SK-N-SH treated with all-trans-retinoic acid at 6 μM for 48 hours (cell line): ENCODE data around the gene CYBC1.

Experiments
- ATAC-seq: fragments of 200-7000 bp; cut with Tn5 transposase; 3 replicates; pipeline ENCODE4 v1.9.1; 2020; ENCODE audit warnings: mild to moderate bottlenecking, moderate library complexity
- ARNTL ChIP-seq: fragments of 450-650 bp; formaldehyde crosslinking; IDR thresholded peaks from 2 replicates; pipeline ENCODE4 v1.5.0; 2020; ENCODE audit warnings: low read depth, mild to moderate bottlenecking, moderate library complexity, borderline replicate concordance
- BACH2 ChIP-seq: fragments of 250-450 bp; sonication (Bioruptor Pico); IDR thresholded peaks from 2 replicates; pipeline ENCODE4 v1.9.0; 2021; ENCODE audit warnings: mild to moderate bottlenecking, borderline replicate concordance
- CSDC2 ChIP-seq: fragments of 250-450 bp; sonication (Bioruptor Pico); IDR thresholded peaks from 2 replicates; pipeline ENCODE4 v1.5.0; 2020; ENCODE audit warnings: mild to moderate bottlenecking, moderate library complexity
- ESRRG ChIP-seq: fragments of 250-450 bp; sonication (Bioruptor Pico); IDR thresholded peaks from 2 replicates; pipeline ENCODE4 v1.6.1; 2021; ENCODE audit warnings: mild to moderate bottlenecking
- GLIS3 ChIP-seq: fragments of 250-450 bp; sonication (Bioruptor Pico); IDR thresholded peaks from 2 replicates; pipeline ENCODE4 v1.5.0; 2020; ENCODE audit warnings: mild to moderate bottlenecking, moderate library complexity
- OSR1 ChIP-seq: fragments of 250-450 bp; sonication (Bioruptor Pico); IDR thresholded peaks from 2 replicates; pipeline ENCODE4 v1.8.0; 2022; ENCODE audit warnings: moderate library complexity, mild to moderate bottlenecking, inconsistent platforms
- PPARA ChIP-seq: fragments of 250-450 bp; sonication (Bioruptor Pico); IDR thresholded peaks from 2 replicates; pipeline ENCODE4 v1.5.0; 2020; ENCODE audit warnings: mild to moderate bottlenecking, borderline replicate concordance
- RARB ChIP-seq: fragments of 250-450 bp; sonication (Bioruptor Pico); IDR thresholded peaks from 2 replicates; pipeline ENCODE4 v1.8.0; 2021; ENCODE audit warnings: mild to moderate bottlenecking, moderate library complexity
- SNAI2 ChIP-seq: fragments of 250-450 bp; sonication (Bioruptor Pico); IDR thresholded peaks from 2 replicates; pipeline ENCODE4 v1.5.0; 2020; ENCODE audit warnings: mild to moderate bottlenecking, moderate library complexity
- TCF4 ChIP-seq: fragments of 250-450 bp; sonication (Bioruptor Pico); IDR thresholded peaks from 2 replicates; pipeline ENCODE4 v1.8.0; 2021; ENCODE audit warnings: mild to moderate bottlenecking, moderate library complexity, borderline replicate concordance
- TOX ChIP-seq: fragments of 250-450 bp; sonication (Bioruptor Pico); IDR thresholded peaks from 2 replicates; pipeline ENCODE4 v1.8.0; 2021; ENCODE audit warnings: mild to moderate bottlenecking, moderate library complexity, borderline replicate concordance
- ZC3H10 ChIP-seq: fragments of 250-450 bp; sonication (Bioruptor Pico); IDR thresholded peaks from 2 replicates; pipeline ENCODE4 v1.5.1; 2021; ENCODE audit warnings: mild to moderate bottlenecking, moderate library complexity
- ZFP30 ChIP-seq: fragments of 450-650 bp; formaldehyde crosslinking; IDR thresholded peaks from 2 replicates; pipeline ENCODE4 v1.5.0; 2022; ENCODE audit warnings: mild to moderate bottlenecking, moderate library complexity
- ZNF565 ChIP-seq: fragments of 450-650 bp; formaldehyde crosslinking; conservative IDR thresholded peaks from 2 replicates; pipeline ENCODE4 v1.5.0; 2020; ENCODE audit warnings: low read depth, mild to moderate bottlenecking, moderate library complexity
- ZNF70 ChIP-seq: fragments of 450-650 bp; formaldehyde crosslinking; IDR thresholded peaks from 2 replicates; pipeline ENCODE4 v1.5.0; 2020; ENCODE audit warnings: mild to moderate bottlenecking, moderate library complexity
- ZNF8 ChIP-seq: fragments of 450-650 bp; formaldehyde crosslinking; IDR thresholded peaks from 2 replicates; pipeline ENCODE4 v1.5.0; 2020; ENCODE audit warnings: mild to moderate bottlenecking, moderate library complexity
- TF ChIP-seq, protein P1 (sequence below): fragments of 250-450 bp; sonication (Bioruptor Pico); IDR thresholded peaks from 2 replicates; pipeline ENCODE4 v1.8.0; 2021; ENCODE audit warnings: low read depth, mild to moderate bottlenecking, moderate library complexity, borderline replicate concordance
- TF ChIP-seq, protein P2 (sequence below): fragments of 250-450 bp; sonication (Bioruptor Pico); IDR thresholded peaks from 2 replicates; pipeline ENCODE4 v1.5.1; 2021; ENCODE audit warnings: mild to moderate bottlenecking, moderate library complexity
- TF ChIP-seq, protein P3 (sequence below): fragments of 250-450 bp; sonication (Bioruptor Pico); IDR thresholded peaks from 2 replicates; pipeline ENCODE4 v1.5.1; 2020; ENCODE audit warnings: low read depth, mild to moderate bottlenecking, moderate library complexity
- TF ChIP-seq, protein P4 (sequence below): fragments of 250-450 bp; sonication (Bioruptor Pico); IDR thresholded peaks from 2 replicates; pipeline ENCODE4 v1.8.0; 2020; ENCODE audit warnings: mild to moderate bottlenecking, moderate library complexity, borderline replicate concordance

The CYBC1 gene

DNA sequence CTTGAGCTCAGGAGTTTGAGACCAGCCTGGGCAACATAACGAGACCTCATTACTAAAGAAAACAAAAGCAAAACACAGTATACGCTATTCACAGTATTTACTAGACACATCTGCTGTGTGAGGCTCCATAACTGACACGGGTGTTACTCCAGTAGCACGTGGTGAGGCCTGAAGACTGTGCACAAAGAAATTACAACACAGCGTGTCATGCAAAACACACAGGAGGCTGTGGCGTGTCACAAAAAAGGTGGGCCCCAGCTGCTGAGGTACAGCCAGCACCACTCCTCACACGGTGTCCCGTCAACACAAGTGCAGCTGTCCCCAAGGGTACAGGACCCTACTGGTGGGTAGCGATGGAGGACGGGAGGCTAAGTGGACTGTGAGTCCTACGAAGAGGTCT is 2.7 kb downstream of the CYBC1 start:
- TF ChIP-seq, protein P1, sequence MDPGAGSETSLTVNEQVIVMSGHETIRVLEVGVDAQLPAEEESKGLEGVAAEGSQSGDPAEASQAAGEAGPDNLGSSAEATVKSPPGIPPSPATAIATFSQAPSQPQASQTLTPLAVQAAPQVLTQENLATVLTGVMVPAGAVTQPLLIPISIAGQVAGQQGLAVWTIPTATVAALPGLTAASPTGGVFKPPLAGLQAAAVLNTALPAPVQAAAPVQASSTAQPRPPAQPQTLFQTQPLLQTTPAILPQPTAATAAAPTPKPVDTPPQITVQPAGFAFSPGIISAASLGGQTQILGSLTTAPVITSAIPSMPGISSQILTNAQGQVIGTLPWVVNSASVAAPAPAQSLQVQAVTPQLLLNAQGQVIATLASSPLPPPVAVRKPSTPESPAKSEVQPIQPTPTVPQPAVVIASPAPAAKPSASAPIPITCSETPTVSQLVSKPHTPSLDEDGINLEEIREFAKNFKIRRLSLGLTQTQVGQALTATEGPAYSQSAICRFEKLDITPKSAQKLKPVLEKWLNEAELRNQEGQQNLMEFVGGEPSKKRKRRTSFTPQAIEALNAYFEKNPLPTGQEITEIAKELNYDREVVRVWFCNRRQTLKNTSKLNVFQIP = no peak
- TF ChIP-seq ZC3H10 (CRISPR knock-in tag) (no peak), ZNF70 (CRISPR knock-in tag) (no peak), OSR1 (CRISPR knock-in tag) (no peak), TCF4 (CRISPR knock-in tag) (no peak)
- TF ChIP-seq, protein P2, sequence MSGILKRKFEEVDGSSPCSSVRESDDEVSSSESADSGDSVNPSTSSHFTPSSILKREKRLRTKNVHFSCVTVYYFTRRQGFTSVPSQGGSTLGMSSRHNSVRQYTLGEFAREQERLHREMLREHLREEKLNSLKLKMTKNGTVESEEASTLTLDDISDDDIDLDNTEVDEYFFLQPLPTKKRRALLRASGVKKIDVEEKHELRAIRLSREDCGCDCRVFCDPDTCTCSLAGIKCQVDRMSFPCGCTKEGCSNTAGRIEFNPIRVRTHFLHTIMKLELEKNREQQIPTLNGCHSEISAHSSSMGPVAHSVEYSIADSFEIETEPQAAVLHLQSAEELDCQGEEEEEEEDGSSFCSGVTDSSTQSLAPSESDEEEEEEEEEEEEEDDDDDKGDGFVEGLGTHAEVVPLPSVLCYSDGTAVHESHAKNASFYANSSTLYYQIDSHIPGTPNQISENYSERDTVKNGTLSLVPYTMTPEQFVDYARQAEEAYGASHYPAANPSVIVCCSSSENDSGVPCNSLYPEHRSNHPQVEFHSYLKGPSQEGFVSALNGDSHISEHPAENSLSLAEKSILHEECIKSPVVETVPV (CRISPR knock-in tag) = no peak
- TF ChIP-seq, all 23 proteins: peak for 0
- ATAC-seq = no peak

DNA sequence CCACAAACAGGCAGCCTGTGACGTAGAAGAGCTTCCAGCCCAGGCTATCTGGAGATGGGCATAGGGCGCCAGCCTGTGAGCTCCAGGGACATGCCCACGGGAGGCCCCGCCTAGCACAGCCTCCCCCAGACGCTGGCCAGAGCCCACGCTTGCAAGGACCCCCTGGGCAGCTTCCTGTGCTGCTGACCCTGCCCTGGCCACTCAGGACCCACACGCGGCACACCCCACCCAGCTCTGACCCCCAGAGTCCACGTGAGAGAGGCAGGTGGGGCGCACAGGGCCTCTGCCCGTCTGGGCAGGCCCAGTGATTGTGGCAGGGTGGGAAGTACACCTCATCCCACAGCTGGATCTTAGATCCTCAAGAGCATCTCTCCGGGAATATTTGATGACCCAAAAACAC is 3.9 kb downstream of the CYBC1 start:
- ATAC-seq = no peak
- TF ChIP-seq, protein P3, sequence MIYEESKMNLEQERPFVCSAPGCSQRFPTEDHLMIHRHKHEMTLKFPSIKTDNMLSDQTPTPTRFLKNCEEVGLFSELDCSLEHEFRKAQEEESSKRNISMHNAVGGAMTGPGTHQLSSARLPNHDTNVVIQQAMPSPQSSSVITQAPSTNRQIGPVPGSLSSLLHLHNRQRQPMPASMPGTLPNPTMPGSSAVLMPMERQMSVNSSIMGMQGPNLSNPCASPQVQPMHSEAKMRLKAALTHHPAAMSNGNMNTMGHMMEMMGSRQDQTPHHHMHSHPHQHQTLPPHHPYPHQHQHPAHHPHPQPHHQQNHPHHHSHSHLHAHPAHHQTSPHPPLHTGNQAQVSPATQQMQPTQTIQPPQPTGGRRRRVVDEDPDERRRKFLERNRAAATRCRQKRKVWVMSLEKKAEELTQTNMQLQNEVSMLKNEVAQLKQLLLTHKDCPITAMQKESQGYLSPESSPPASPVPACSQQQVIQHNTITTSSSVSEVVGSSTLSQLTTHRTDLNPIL (CRISPR knock-in tag) = no peak
- TF ChIP-seq ESRRG (CRISPR knock-in tag) = no peak
- TF ChIP-seq BACH2 (CRISPR knock-in tag) = no peak
- TF ChIP-seq, protein P2 (CRISPR knock-in tag) = no peak
- TF ChIP-seq RARB (CRISPR knock-in tag) = no peak
- no peak for TF ChIP-seq OSR1 (CRISPR knock-in tag)
- TF ChIP-seq ZNF565 (CRISPR knock-in tag) = no peak
- no peak for TF ChIP-seq ZNF8
- no peak for TF ChIP-seq PPARA (CRISPR knock-in tag)
- TF ChIP-seq TOX = no peak
- TF ChIP-seq, protein P4, sequence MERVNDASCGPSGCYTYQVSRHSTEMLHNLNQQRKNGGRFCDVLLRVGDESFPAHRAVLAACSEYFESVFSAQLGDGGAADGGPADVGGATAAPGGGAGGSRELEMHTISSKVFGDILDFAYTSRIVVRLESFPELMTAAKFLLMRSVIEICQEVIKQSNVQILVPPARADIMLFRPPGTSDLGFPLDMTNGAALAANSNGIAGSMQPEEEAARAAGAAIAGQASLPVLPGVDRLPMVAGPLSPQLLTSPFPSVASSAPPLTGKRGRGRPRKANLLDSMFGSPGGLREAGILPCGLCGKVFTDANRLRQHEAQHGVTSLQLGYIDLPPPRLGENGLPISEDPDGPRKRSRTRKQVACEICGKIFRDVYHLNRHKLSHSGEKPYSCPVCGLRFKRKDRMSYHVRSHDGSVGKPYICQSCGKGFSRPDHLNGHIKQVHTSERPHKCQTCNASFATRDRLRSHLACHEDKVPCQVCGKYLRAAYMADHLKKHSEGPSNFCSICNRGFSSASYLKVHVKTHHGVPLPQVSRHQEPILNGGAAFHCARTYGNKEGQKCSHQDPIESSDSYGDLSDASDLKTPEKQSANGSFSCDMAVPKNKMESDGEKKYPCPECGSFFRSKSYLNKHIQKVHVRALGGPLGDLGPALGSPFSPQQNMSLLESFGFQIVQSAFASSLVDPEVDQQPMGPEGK = no peak
- no peak for TF ChIP-seq ZNF70 (CRISPR knock-in tag)
- no peak for TF ChIP-seq GLIS3
- TF ChIP-seq SNAI2 (CRISPR knock-in tag) = no peak
- TF ChIP-seq TCF4 (CRISPR knock-in tag) = no peak
- TF ChIP-seq ZFP30 (CRISPR knock-in tag) = no peak
- no peak for TF ChIP-seq ARNTL

DNA sequence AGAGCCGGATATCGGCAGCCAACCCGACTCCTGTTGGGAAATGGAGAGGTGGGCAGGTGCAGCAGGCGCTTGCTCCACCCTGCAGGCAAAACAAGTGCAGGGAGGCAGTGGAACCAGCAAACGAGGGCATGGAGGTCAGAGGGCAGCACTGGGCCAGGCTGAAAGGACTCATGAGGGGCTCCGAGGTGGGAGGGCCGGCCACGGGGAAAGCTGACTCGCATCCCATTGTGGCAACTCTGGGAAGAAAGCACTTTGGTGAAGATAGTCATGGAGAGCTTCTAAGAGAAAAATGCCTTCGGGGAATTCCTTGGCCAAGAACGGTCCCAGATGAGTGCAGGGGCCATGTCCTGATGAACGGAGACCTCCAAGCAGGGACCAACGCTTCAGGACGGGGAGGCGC is 4.4 kb downstream of the CYBC1 start:
- ATAC-seq = no peak
- TF ChIP-seq TCF4 (CRISPR knock-in tag) (no peak), PPARA (CRISPR knock-in tag) (no peak), SNAI2 (CRISPR knock-in tag) (no peak), ZNF70 (CRISPR knock-in tag) (no peak), BACH2 (CRISPR knock-in tag) (no peak), ZC3H10 (CRISPR knock-in tag) (no peak), GLIS3 (no peak), OSR1 (CRISPR knock-in tag) (no peak), CSDC2 (CRISPR knock-in tag) (no peak), ZNF8 (no peak), ARNTL (no peak), TOX (no peak)
- TF ChIP-seq, protein P4 = no peak
- TF ChIP-seq, protein P2 (CRISPR knock-in tag) = no peak
- TF ChIP-seq, protein P3 (CRISPR knock-in tag) = no peak
- TF ChIP-seq, all 23 proteins: peak for 0
